Right lobe of liver (tissue), 6 donors: ENCODE results near the gene RASGRP3. TPM values are rescaled to one million over a fixed set of nuclear protein-coding genes. Genes with fewer than 3 reads are reported as not detected.

Experiments
- ATAC-seq, 4 donors: fragments of 200-7000 bp; cut with Tn5 transposase; one replicate each; pipeline ENCODE4 v1.9.1; 2020; ENCODE audit warnings: mild to moderate bottlenecking in 4 of 4, moderate library complexity in 4 of 4
- DNase-seq, 3 donors: peaks; one replicate each; pipeline ENCODE4 v3.0.0-alpha.2; 2020
- H3K27ac ChIP-seq, 3 donors: fragments of 200-600 bp; one replicate each; pipeline ENCODE4 v1.8.0; 2022
- H3K27me3 ChIP-seq, 2 donors: fragments of 200-600 bp; one replicate each; pipeline ENCODE4 v1.8.0; 2022
- H3K36me3 ChIP-seq, 4 donors: fragments of 200-600 bp; sonication (generic) in 1 of 4; one replicate each; pipeline versions ENCODE4 v1.5.1 to v1.8.0; 2017 to 2022; ENCODE audit warnings: control low read depth in 1 of 4
- H3K4me1 ChIP-seq, 4 donors: fragments of 200-600 bp; sonication (generic) in 1 of 4; one replicate each; pipeline versions ENCODE4 v1.5.1 to v1.8.0; 2017 to 2022; ENCODE audit warnings: control low read depth in 1 of 4
- H3K4me3 ChIP-seq, 3 donors: fragments of 200-600 bp; one replicate each; pipeline ENCODE4 v1.8.0; 2022
- H3K9me3 ChIP-seq, 4 donors: fragments of 200-600 bp; sonication (generic) in 1 of 4; one replicate each; pipeline versions ENCODE4 v1.5.1 to v1.8.0; 2017 to 2022; ENCODE audit warnings: control low read depth in 1 of 4
- POLR2A ChIP-seq: fragments of 450-650 bp; IDR thresholded peaks from one replicate; pipeline ENCODE4 v1.6.1; 2017; ENCODE audit warnings: antibody characterized with exemption, mild to moderate bottlenecking
- WGBS: methylation state at CpG from one replicate; pipeline ENCODE4 v1.1.6; 2018; ENCODE audit warnings: low coverage, low lambda C conversion rate; ENCODE audit not compliant: insufficient coverage; ENCODE audit errors: missing lambda C conversion rate; 5-methylcytosine and 5-hydroxymethylcytosine counted together
- intact Hi-C, 2 donors: fragments of 100-400 bp; cut with DNase I; formaldehyde crosslinking; loops; one replicate each; pipeline versions ENCODE4 v1.11.2 to v1.14.1; 2022
- total RNA-seq, 6 experiments: library from RNA; depleted of rRNA in 2 of 6; stranded (reverse); fragments of >200 nt in 2 of 6; fragmentation: NEBNext Ultra II Directional in 3 of 6; extraction: Animal tissue kit (Norgen Biotek cat#: 25700) in 3 of 6; gene quantifications; one replicate each; pipeline versions ENCODE4 v1.1.0 to v1.2.4, GENCODE V29; 2016 to 2023
- TF ChIP-seq, protein P1 (sequence below), 4 donors: fragments of 200-600 bp in 3 of 4; fragments of 450-650 bp in 1 of 4; IDR thresholded peaks; one replicate each; pipeline versions ENCODE4 v1.5.1 to v1.8.0; 2016 to 2022; ENCODE audit warnings: antibody characterized with exemption in 4 of 4, mild to moderate bottlenecking in 2 of 4
- donor health status: DM: no; HTN: yes; CAD: no.
- donor health status: DM: no; HTN: no; CAD: no.
- donor health status: DM: no; HTN: no; CAD: no.
- donor health status: DM: no; HTN: yes; CAD: no.
- donor health status: DM: no; HTN: yes; CAD: no.

Gene RASGRP3
- total RNA-seq, 6 experiments from 2014 or later = 3.0 to 11.5 (median 5.0) TPM

DNA sequence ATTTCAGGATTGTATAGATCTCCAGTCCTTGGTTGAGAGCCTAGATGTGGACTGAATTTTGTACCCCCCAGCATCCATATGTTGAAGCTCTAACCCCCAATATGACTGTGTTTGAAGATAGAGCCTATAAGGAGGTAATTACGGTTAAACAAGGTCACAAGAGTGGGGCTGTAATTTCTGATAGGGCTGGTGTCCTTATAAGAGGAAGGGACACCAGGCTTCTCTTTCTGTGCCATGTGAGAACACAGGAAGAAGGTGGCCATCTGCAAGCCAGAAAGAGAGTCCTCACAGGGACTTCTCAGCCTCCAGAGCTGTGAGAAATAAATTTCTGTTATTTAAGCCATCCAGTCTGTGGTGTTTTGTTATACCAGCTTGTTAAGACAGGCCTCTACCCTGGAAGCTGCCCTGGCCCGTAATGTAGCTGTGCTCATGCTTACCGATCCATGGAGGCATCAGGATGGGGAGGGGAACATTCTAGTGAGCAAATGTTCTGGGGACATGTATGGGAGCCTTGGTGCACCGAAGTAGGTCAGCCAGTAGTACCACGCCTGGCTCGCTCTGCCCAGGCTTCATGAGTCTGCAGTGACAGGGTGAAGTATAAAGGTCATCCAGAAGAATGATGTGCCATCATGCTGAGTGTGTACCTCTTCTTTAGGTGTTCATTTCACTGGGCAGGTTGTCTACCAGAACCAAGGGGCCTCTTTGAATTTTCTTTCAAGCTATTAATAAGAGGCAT, 16.1 kb downstream of the RASGRP3 start:
- H3K36me3 ChIP-seq = no peaks in the 10 kb centered on the region
- 96% methylated on average over 6 of the region's 6 CpGs for WGBS
- intact Hi-C loops = no loop called here
- TF ChIP-seq POLR2A = no peak
- TF ChIP-seq, protein P1, sequence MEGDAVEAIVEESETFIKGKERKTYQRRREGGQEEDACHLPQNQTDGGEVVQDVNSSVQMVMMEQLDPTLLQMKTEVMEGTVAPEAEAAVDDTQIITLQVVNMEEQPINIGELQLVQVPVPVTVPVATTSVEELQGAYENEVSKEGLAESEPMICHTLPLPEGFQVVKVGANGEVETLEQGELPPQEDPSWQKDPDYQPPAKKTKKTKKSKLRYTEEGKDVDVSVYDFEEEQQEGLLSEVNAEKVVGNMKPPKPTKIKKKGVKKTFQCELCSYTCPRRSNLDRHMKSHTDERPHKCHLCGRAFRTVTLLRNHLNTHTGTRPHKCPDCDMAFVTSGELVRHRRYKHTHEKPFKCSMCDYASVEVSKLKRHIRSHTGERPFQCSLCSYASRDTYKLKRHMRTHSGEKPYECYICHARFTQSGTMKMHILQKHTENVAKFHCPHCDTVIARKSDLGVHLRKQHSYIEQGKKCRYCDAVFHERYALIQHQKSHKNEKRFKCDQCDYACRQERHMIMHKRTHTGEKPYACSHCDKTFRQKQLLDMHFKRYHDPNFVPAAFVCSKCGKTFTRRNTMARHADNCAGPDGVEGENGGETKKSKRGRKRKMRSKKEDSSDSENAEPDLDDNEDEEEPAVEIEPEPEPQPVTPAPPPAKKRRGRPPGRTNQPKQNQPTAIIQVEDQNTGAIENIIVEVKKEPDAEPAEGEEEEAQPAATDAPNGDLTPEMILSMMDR (IDR thresholded peaks at IDR 0.05) = no peak
- no peak overlapping the region for H3K4me3 ChIP-seq
- DNase-seq = no peak
- peak in 1 of 4 donors; percentile 16 for ATAC-seq
- no peaks in the 10 kb centered on the region for H3K9me3 ChIP-seq
- no peak overlapping the region for H3K27ac ChIP-seq
- H3K4me1 ChIP-seq = no peaks in the 10 kb centered on the region
- H3K27me3 ChIP-seq = no peaks in the 10 kb centered on the region

DNA sequence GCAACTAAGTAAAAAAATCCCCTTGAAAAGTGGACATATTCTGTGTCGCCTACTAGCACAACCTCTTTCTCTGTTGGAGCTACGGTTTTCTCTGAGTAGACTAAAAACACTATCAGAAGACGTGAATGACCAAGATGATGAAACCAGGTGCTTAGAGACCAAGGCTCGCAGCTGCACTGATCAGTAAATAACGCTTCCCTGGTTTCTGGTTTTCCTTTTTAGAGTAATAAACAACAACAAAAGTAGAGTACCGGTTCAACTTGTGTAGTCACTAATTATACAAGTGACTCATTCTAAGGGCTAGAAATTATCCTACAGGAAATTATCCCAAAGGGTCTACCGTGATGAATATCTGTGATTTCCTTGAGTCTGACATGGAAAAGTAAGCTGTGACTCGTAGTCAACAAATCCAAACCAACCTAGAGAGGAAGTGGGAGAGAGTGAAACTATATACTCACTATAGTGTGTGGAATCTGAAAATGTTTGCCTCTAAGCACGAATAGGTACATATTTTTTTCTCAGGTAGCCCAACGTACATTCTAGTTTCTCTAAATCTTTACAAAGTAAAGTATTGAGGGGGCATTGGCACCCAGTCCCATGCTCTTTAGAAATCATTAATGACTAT, 17.8 kb downstream of the RASGRP3 start:
- DNase-seq = no peak
- Histone ChIP-seq H3K9me3 (no peaks in the 10 kb centered on the region), H3K4me3 (no peak overlapping the region), H3K36me3 (no peaks in the 10 kb centered on the region), H3K27me3 (no peaks in the 10 kb centered on the region), H3K4me1 (no peaks in the 10 kb centered on the region), H3K27ac (no peak overlapping the region)
- TF ChIP-seq, protein P1 (IDR thresholded peaks at IDR 0.05) = no peak
- TF ChIP-seq POLR2A = no peak
- WGBS = 60% methylated on average over 10 of the region's 10 CpGs
- intact Hi-C loops = no loop called here
- peak in 2 of 4 donors; percentile 48 to 56 for ATAC-seq

DNA sequence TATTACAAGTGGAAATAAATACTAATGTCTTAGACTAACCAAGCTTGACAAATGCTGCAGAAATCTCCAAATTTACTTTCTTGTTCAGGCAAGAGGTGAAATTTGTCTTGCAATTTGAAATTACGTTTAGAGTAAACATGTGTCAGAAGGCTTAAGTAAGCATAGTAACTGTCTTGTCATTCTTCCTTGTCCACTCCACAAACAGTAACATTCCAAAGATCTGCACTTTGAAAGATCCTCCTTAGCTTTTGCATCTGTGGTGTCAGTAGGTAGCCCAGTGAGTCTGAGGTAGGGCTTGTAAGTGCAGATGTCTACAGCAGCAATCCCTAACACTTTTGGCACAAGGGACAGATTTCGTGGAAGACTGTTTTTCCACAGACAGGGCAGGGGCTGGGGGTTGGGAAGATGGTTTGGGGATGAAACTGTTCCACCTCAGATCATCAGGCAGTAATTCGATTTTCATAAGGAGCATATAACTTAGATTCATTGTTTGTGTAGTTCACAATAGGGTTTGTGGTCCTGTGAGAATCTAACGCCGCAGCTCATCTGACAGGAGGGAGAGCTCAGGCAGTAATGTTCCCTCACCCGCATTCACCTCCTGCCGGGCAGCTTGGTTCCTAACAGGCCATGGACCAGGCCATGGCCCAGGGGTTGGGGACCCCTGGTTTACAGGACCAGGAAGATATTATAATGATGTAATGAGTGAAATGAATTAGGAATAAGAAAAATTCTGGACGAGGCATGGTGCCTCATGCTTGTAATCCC, 18.6 kb downstream of the RASGRP3 start:
- Histone ChIP-seq H3K4me3 (no peak overlapping the region), H3K27me3 (no peaks in the 10 kb centered on the region), H3K9me3 (no peaks in the 10 kb centered on the region), H3K27ac (no peak overlapping the region), H3K36me3 (no peaks in the 10 kb centered on the region), H3K4me1 (no peaks in the 10 kb centered on the region)
- intact Hi-C loops = no loop called here
- DNase-seq (no peak), ATAC-seq (no peak)
- no peak for TF ChIP-seq POLR2A
- TF ChIP-seq, protein P1 (IDR thresholded peaks at IDR 0.05) = no peak
- 54% methylated on average over 2 of the region's 8 CpGs for WGBS

DNA sequence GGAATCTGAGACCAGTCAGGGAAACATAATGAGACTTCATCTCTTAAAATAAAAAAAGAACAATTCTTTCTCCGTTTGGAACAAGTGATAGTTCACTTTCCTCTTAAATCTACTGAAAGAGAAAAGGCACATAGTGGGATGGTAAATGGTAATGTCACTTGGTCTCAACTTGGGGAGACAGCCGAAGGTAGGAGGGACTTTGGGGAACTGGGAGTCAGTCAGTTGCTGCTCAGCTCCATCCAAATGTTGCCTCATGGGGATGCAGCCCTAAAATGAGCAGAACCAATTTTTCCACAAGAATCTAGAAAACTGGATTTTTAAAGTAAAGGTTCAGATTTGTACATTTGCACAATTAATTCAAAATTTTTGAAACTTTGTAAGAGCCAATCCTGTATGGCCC, 19.2 kb downstream of the RASGRP3 start:
- WGBS = 76% methylated on average over 2 of the region's 2 CpGs
- TF ChIP-seq POLR2A = no peak
- TF ChIP-seq, protein P1 (IDR thresholded peaks at IDR 0.05) = no peak
- DNase-seq (no peak), ATAC-seq (no peak)
- Histone ChIP-seq H3K4me1 (no peaks in the 10 kb centered on the region), H3K36me3 (no peaks in the 10 kb centered on the region), H3K27ac (no peak overlapping the region), H3K4me3 (no peak overlapping the region), H3K9me3 (no peaks in the 10 kb centered on the region), H3K27me3 (no peaks in the 10 kb centered on the region)
- intact Hi-C loops = no loop called here
